GM06990 (cell line): ENCODE measurements around the gene CCDC85B.

Experiments used
- DNase-seq: peaks from one replicate; pipeline ENCODE4 v3.0.0-alpha.2; 2011; ENCODE audit not compliant: insufficient read length; ENCODE audit errors: extremely low read depth
- H3K27me3 ChIP-seq: replicated peaks from 2 replicates; pipeline ENCODE4 v1.6.0; 2011; ENCODE audit warnings: low read length; ENCODE audit not compliant: control insufficient read depth, insufficient read depth
- H3K36me3 ChIP-seq: 2 replicates; pipeline ENCODE4 v1.5.1; 2011; ENCODE audit warnings: low read length; ENCODE audit not compliant: control insufficient read depth, insufficient read depth
- H3K4me3 ChIP-seq: replicated peaks from 2 replicates; pipeline ENCODE4 v1.5.1; 2011; ENCODE audit warnings: low read depth, mild to moderate bottlenecking, control low read depth, low read length
- CTCF ChIP-seq: IDR thresholded peaks from 2 replicates; pipeline ENCODE4 v1.5.1; 2011; ENCODE audit warnings: low read length, control low read depth, mild to moderate bottlenecking, inconsistent platforms; ENCODE audit not compliant: insufficient read depth, poor library complexity, severe bottlenecking

Gene CCDC85B

GRCh38 chr11:65925397-65925796, 34.9 kb downstream of the CCDC85B start:
- H3K36me3 ChIP-seq: peaks cover 13% of the 10 kb centered on the region
- TF ChIP-seq CTCF: no peak
- H3K4me3 ChIP-seq: no peak overlapping the region
- H3K27me3 ChIP-seq: no peaks in the 10 kb centered on the region
- no peak for DNase-seq

- no peak for TF ChIP-seq CTCF
- DNase-seq: peak; percentile 76
- Histone ChIP-seq H3K27me3 (no peaks in the 10 kb centered on the region), H3K36me3 (peaks cover 4% of the 10 kb centered on the region), H3K4me3 (peak overlapping the region; percentile 34)
These were observed 37.5 kb downstream of the CCDC85B start for GRCh38 chr11:65927904-65928397.

DNA sequence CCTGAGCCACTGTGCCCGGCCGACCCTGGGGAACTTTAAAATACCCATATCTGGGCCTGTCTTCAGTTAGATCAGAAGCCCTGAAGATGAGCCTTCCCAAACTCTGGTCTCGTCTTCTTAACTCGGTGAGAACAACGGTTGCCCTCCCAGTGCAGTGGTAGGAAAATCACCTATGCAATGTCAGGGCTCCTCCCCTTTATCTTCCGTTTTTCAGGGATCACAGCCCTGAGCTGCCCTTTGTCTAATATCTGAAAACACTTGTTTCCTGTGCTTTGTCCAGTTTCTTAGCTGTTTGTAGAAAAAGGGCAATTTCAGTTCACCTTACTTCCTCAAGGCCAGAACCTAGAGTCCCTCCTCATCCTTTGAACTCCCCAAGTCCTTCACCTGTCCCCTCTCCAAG, 38.2 kb downstream of the CCDC85B start:
- no peak for TF ChIP-seq CTCF
- Histone ChIP-seq H3K27me3 (no peaks in the 10 kb centered on the region), H3K4me3 (no peak overlapping the region), H3K36me3 (peaks cover 3% of the 10 kb centered on the region; the same call in 1 of the 2 replicates)
- no peak for DNase-seq

- no peak for DNase-seq
- peak; percentile 4 for TF ChIP-seq CTCF
- Histone ChIP-seq H3K4me3 (no peak overlapping the region), H3K27me3 (no peaks in the 10 kb centered on the region), H3K36me3 (no peaks in the 10 kb centered on the region)
These were observed 41.5 kb downstream of the CCDC85B start for GRCh38 chr11:65931773-65932557.

DNA sequence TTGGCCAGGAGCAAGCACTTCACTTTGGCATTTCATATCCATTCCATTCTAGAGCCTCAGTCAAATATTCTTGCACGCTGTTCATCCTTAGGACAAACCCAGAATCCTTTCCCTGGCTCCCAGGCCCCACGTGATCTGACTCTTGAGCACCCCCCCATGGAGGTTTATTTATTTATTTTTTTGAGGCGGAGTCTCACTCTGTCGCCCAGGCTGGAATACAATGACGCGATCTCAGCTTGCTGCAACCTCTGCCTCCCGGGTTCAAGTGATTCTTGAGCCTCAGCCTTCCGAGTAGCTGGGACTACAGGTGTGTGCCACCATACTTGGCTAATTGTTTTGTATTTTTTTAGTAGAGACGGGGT, 42.1 kb downstream of the CCDC85B start:
- H3K4me3 ChIP-seq: no peak overlapping the region
- no peaks in the 10 kb centered on the region for H3K36me3 ChIP-seq
- DNase-seq: no peak
- no peaks in the 10 kb centered on the region for H3K27me3 ChIP-seq
- TF ChIP-seq CTCF: no peak

GRCh38 chr11:65934014-65934413, 43.5 kb downstream of the CCDC85B start:
- Histone ChIP-seq H3K27me3 (no peaks in the 10 kb centered on the region), H3K36me3 (no peaks in the 10 kb centered on the region), H3K4me3 (no peak overlapping the region)
- no peak for DNase-seq
- no peak for TF ChIP-seq CTCF
